ENCODE results near the gene BCHE.
"Not testable (repeated sequence)": the region's sequence is repeated elsewhere in the genome, so short reads cannot be mapped to it uniquely, and the experiment has no call there.

Gene BCHE

GRCh38 chr3:165815682-165816081, 21.5 kb downstream of the BCHE start:
- DNase-seq: no peak

DNA sequence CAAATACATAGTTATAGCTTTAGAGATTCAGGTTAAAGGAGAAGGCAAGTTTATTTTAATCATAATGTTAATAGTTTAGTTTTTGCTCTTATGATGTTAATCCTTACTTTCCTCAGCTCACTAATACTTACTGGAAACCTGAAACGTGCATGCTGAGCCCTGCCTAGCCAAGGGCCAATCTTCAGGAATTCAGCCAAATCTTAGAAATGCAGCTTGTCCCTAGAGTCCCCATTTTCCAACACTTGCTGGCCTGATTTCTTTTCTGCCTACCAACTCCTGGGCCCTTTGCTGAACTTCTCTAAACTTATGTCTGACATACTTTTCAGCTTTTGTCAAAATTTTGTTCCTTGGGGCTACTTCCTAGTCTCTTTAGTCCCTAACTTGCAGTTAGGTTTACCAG, 22.8 kb downstream of the BCHE start:
- DNase-seq: no peak

- DNase-seq: not testable (repeated sequence)
Observed at GRCh38 chr3:165807937-165808336, 29.3 kb downstream of the BCHE start.

DNA sequence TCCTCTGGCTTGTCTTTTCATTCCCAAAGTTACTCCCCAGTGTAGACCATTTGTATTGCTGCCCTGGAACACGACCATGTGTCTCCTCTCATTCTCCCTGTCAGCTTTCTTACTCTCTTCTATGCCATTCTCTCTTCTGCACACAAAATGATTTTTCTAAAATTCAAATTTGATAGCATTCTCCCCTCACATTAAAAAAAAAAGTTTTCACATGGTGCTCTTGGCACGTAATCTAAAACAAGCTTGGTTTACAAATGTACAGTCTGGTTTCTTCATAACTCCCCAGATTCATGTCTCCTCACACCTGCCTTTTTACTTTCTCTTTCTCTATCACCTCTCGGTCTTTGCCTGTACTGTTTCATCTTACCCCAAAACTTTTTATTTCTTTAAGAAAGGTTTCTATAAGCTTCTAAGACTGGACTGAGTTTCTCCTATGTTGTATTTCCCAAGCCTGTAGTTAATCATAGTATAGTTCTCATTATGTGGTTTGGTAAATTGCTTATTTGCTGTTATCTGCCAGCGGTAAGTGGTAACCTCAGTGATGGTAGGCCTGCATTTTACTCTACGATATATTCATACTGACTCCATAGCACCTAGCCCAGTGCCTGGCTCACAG, 31.2 kb downstream of the BCHE start:
- no peak for DNase-seq

- no peak for DNase-seq
Observed at GRCh38 chr3:165803471-165803870, 33.8 kb downstream of the BCHE start.

GRCh38 chr3:165800970-165801369, 36.3 kb downstream of the BCHE start:
- DNase-seq: no peak

DNA sequence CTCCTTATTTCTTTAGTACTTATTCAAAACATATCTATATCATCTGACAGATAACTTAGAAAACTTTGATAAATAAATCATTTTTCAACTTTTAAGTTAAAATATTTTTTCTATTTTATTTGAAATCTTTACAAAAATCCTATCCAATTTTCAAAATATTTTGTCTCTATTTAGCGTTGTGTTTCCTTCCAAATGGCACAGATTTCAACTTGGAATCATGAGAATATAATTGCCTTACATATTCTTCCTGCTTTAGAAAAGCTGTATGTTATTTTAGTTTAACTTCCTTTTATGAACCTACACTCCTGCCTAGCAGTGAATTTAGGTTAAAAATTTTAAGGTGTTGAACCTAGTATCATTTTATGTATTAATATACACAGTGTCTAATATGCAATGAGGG, 38.2 kb downstream of the BCHE start:
- DNase-seq: no peak

DNA sequence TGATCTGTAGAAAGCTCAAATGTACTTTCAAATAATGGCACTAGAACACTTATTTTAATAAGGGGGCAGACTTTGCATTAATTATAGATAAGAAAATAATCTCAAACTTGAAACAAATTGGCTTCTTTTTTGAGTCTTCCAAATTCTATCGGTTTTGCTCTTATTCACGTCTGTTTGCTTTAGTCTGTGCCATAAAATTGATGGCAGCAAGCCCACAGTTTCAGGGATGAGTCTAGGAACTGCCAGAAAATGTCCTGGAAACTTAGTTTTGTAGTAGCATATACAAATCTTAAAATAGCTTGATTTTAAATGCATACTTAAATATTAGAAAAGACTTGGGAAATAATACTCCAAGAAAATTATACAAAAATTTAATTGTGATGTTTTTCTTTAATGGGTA, 39.7 kb downstream of the BCHE start:
- no peak for DNase-seq

DNA sequence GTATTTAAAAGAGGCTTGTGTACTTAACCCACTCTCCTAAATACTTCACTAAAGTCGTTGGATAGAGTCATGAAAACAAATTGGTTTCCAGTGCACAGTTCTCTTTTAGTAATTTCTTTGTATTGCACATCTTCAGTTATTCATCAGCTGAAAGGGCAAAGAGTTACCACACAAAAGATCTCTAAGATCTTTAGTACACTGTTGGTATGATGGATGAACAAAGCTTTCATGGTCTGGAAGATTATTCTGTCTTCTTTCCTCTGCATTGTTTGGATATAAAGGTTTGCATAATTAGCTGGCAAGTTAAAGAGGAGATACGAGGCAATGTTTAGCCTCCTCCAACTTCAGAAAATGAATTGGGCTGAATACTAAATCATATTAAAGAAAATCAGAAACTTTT, 40.5 kb downstream of the BCHE start:
- no peak for DNase-seq

- no peak for DNase-seq
Observed at GRCh38 chr3:165788531-165788930, 48.7 kb downstream of the BCHE start.

- DNase-seq: no peak
Observed at GRCh38 chr3:165786013-165786412, 51.2 kb downstream of the BCHE start.

GRCh38 chr3:165784337-165784736, 52.9 kb downstream of the BCHE start:
- no peak for DNase-seq

- DNase-seq: no peak
Observed at GRCh38 chr3:165783383-165783782, 53.8 kb downstream of the BCHE start.

DNA sequence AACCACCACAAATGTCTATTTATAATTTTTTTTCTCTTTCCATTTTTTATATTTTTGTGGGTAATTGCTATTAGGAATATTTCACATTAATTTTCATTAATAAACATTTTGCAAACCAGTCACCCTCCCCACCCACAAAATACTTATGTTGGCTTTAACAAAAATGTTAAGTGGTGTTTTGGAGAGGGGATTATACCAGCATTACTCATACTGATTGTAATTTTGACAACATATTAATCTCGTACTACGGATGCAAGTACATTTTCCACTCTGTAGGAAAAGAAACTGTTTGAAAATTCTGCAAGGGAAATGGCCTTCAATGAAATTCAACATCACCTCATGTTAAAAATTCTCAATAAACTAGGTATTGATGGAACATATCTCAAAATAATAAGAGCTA, 58.3 kb downstream of the BCHE start:
- DNase-seq: no peak

- DNase-seq: no peak
Observed at GRCh38 chr3:165778456-165778855, 58.8 kb downstream of the BCHE start.

DNA sequence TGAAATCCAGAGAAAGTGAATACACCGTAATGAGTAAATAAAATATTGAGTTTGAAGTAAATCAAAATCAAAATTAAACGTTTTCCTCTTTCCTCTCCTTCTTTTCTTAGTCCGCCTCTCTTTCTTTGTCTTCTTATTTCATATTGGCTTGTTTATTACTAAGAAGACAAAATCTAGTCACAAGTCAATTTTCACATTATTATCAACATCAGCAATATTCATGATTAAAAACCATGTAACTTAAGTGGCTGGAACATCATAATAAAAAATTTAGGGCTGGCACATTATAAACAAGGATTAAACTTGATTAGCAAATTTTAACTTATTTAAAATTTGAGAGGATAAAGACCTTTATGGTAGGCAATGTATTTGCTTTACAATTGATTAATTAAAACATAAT, 61.4 kb downstream of the BCHE start:
- DNase-seq: no peak

GRCh38 chr3:165770781-165771180, 66.4 kb downstream of the BCHE start:
- DNase-seq: no peak

DNA sequence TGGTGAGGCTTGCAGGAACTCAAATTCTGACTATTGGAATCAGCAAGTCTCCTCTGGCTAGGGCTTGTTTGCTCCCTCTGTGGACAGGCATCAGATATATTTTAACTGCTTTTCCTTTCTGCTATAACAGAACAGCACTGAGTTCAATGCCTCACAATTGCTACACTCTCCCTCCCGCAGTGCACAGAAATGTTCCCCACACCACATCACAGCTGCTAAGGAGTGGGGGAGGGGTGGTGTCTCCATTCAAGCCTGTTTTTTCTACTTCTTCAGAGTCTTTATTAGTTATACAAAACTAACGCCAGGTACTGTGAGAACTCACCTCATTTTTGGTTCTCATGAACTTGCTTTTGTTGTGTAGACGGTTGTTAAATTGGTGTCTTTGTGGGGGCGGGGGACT, 68.5 kb downstream of the BCHE start:
- no peak for DNase-seq

- DNase-seq: no peak
Observed at GRCh38 chr3:165759041-165759440, 78.2 kb downstream of the BCHE start.

DNA sequence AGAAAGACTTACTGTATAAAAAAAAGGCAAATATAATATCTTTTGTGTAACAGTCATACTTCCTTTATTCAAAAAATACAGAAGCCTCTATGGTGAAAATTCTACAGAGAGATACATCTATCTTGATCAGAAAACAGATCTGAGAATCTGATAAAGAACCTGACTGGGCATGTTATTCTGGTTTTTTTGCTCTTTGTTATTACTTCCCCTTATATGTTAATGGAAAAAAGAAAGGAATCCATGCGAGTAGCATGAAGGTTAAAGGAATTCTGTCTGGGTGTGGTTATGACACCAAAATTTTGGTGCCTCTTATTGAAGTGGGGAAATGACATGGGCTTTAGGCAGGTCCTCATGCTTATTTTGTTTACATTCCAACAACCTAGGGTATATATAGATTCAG, 81.7 kb downstream of the BCHE start:
- no peak for DNase-seq

- no peak for DNase-seq
Observed at GRCh38 chr3:165754219-165755007, 82.8 kb downstream of the BCHE start.

DNA sequence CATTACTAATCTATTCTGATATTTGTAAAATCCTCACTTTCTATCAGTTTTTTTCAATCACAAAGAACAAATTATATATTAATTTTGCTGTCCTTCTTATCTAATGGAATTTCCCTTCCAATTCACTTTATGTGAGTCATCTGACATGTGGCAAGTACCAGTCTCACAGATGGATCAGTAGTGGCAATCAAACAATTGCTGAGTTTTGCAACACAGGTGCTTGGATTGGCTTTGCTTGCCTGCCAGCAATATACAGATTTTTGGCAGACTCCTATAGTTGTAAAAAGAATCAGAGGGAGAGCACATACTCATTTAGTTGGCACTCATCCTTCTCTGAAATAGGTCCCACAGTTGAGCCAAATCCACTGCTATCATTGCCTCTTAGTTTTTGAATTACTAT, 83.7 kb downstream of the BCHE start:
- DNase-seq: no peak

DNA sequence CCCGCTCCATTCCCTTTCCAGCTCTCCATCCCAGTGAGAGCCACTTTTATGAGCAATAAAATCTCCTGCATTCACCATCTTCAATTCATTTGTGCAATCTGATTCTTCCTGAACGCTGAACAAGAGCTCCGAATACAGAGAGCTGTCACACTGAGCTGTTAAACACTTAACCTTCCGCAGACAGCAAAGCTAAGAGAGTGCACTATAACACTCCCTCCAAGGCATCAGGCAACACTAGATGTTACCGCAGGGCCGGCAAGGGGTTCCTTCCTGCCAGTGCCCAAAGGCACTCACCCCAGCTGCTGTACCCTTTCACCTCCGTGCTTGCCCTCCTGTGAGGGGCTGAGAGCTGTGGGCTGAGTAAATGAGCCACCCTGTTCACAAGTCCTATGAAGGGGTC, 85.6 kb downstream of the BCHE start:
- no peak for DNase-seq

GRCh38 chr3:165749821-165750220, 87.4 kb downstream of the BCHE start:
- DNase-seq: no peak

- no peak for DNase-seq
Observed at GRCh38 chr3:165749241-165749640, 88.0 kb downstream of the BCHE start.
